ENCODE measurements around the gene PSEN2. TPM values are rescaled to one million over a fixed set of nuclear protein-coding genes. Genes with fewer than 3 reads are reported as not detected.
A peak's percentile ranks its signal among the peaks of the same experiment; 100 is the strongest.

PSEN2 gene
- total and polyA plus RNA-seq, 12 donors = 27.2 to 133 (median 44.5) TPM

- peaks cover 12 to 27% of the 10 kb centered on the region in 2 donors for H3K4me1 ChIP-seq (replicated peaks in 1 of 2)
- H3K27me3 ChIP-seq = no peaks in the 10 kb centered on the region
- intact Hi-C loops (cut with DNase I) = no loop called here
- H3K4me3 ChIP-seq = no peak overlapping the region
- 36 to 44% (median 41%) methylated on average over 5 to 11 of the region's 11 CpGs for WGBS, 4 donors
- H3K27ac ChIP-seq = no peak overlapping the region
- H3K9me3 ChIP-seq (replicated peaks in 1 of 3) = no peaks in the 10 kb centered on the region
- peak; percentile 43 to 89 (median 70) for DNase-seq
- no peak for TF ChIP-seq CTCF (IDR thresholded peaks at IDR 0.05)
- TF ChIP-seq POLR2A (IDR thresholded peaks at IDR 0.05) = no peak
- H3K36me3 ChIP-seq (replicated peaks in 1 of 2) = peaks cover 0 to 3% of the 10 kb centered on the region in 2 donors
Measured at GRCh38 chr1:226875641-226876295, 5.4 kb downstream of the PSEN2 start.

DNA sequence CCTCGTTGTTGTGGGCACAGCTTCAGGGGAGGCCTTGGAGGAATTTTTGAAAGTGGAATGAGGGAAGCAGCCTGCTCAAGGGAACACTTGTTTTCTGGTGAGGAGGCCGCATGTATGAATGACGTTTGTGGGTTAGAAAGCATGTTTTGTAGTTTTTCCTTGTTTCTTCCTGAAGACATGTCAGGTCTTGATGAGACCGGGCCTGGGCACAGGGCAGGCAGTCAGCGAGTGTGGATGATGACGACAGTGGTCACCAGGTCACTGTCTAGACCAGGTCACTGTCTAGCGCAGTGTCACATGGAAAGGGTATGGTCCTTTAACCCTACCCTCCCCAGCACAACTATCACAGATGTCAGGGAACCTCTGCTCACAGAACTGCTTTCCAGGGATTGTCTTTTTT is 7.3 kb downstream of the PSEN2 start:
- TF ChIP-seq POLR2A (IDR thresholded peaks at IDR 0.05) (no peak), CTCF (IDR thresholded peaks at IDR 0.05) (no peak)
- H3K27ac ChIP-seq = no peak overlapping the region
- H3K4me1 ChIP-seq (replicated peaks in 1 of 2) = peaks cover 14 to 31% of the 10 kb centered on the region in 2 donors
- H3K4me3 ChIP-seq = no peak overlapping the region
- H3K36me3 ChIP-seq (replicated peaks in 1 of 2) = peaks cover 0 to 3% of the 10 kb centered on the region in 2 donors
- H3K27me3 ChIP-seq = no peaks in the 10 kb centered on the region
- intact Hi-C loops (cut with DNase I) = no loop called here
- peak in 2 of 7 donors; percentile 8 to 15 for DNase-seq
- WGBS, 4 donors = 72 to 89% (median 81%) methylated on average over 7 of the region's 7 CpGs
- no peaks in the 10 kb centered on the region for H3K9me3 ChIP-seq (replicated peaks in 1 of 3)

GRCh38 chr1:226880372-226881287 is 10.2 kb downstream of the PSEN2 start:
- Histone ChIP-seq H3K9me3 (replicated peaks in 1 of 3) (no peaks in the 10 kb centered on the region), H3K27me3 (no peaks in the 10 kb centered on the region), H3K4me1 (replicated peaks in 1 of 2) (peaks cover 22 to 34% of the 10 kb centered on the region in 2 donors), H3K27ac (no peak overlapping the region), H3K36me3 (replicated peaks in 1 of 2) (peaks cover 0 to 7% of the 10 kb centered on the region in 2 donors), H3K4me3 (no peak overlapping the region)
- DNase-seq = peak in 1 of 7 donors; percentile 12
- intact Hi-C loops (cut with DNase I) = no loop called here
- TF ChIP-seq CTCF (IDR thresholded peaks at IDR 0.05) (no peak), POLR2A (IDR thresholded peaks at IDR 0.05) (no peak)
- 83 to 92% (median 87%) methylated on average over 14 of the region's 14 CpGs for WGBS, 4 donors

GRCh38 chr1:226881515-226882185 is 11.2 kb downstream of the PSEN2 start:
- Histone ChIP-seq H3K27ac (peak overlapping the region in 4 of 5 donors; percentile 31 to 88 (median 64)), H3K9me3 (replicated peaks in 1 of 3) (no peaks in the 10 kb centered on the region), H3K27me3 (no peaks in the 10 kb centered on the region), H3K4me3 (no peak overlapping the region), H3K36me3 (replicated peaks in 1 of 2) (peaks cover 0 to 10% of the 10 kb centered on the region in 2 donors), H3K4me1 (replicated peaks in 1 of 2) (peaks cover 22 to 31% of the 10 kb centered on the region in 2 donors)
- TF ChIP-seq CTCF (IDR thresholded peaks at IDR 0.05) (no peak), POLR2A (IDR thresholded peaks at IDR 0.05) (no peak)
- DNase-seq = peak in 1 of 7 donors; percentile 19
- intact Hi-C loops (cut with DNase I) = no loop called here
- WGBS, 4 donors = 70 to 84% (median 71%) methylated on average over 7 to 15 of the region's 15 CpGs

Measured in adrenal gland (tissue), 12 donors.